Ovary (tissue), 3 donors: ENCODE data around the gene CD40.

Source experiments
- EP300 ChIP-seq: sonication (generic); formaldehyde crosslinking; IDR thresholded peaks from one replicate; pipeline ENCODE4 v1.6.1; 2017; ENCODE audit warnings: antibody characterized with exemption
- POLR2A ChIP-seq: fragments of 450-650 bp; IDR thresholded peaks from one replicate; pipeline ENCODE4 v1.6.1; 2017; ENCODE audit warnings: antibody characterized with exemption, mild to moderate bottlenecking, moderate library complexity
- TF ChIP-seq, protein P1 (sequence below), 3 donors: fragments of 450-650 bp in 2 of 3; fragments of 200-600 bp in 1 of 3; IDR thresholded peaks; one replicate each; pipeline versions ENCODE4 v1.5.1 to v1.8.0; 2016 to 2022; ENCODE audit warnings: antibody characterized with exemption in 3 of 3, mild to moderate bottlenecking in 1 of 3
- donor health status: DM: no; HTN: no; CAD: no.

DNA sequence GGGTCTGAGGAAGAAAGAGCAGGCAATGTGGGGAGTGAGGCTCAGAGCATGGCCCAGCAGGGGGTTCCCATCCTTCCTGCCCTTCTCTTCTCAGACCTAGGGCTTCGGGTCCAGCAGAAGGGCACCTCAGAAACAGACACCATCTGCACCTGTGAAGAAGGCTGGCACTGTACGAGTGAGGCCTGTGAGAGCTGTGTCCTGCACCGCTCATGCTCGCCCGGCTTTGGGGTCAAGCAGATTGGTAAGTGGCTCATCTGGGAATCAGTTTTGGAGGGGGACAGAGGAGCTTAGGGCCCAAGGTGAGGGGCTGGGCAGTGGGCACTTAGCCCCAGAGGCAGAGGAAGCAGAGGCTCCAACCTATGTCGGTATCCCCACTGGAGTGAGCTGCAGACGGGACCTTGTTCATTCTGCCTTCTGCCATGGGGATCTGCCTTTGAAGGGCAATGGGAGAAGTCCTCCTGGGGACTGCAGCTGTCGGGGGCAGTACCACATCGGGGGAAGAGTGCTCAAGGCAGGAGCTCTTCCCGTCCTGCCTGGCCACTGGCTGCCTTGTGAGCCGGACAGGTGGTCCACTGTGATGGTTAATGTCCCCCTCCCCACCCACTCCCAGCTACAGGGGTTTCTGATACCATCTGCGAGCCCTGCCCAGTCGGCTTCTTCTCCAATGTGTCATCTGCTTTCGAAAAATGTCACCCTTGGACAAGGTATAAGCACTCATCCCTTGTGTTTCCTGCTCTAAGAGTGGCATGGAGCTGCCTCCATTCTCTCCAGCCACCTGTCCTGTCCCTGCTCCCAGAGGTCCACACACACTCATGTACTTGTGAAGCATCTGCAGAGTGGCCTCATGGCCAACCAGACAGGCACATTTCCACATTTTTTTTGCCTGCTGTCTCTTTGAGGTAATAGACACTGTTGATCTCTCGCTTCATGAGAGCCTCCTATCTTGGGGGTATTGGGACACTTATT lies 4.7 kb downstream of the CD40 start:
- TF ChIP-seq EP300 (no peak), POLR2A (no peak)
- TF ChIP-seq, protein P1, sequence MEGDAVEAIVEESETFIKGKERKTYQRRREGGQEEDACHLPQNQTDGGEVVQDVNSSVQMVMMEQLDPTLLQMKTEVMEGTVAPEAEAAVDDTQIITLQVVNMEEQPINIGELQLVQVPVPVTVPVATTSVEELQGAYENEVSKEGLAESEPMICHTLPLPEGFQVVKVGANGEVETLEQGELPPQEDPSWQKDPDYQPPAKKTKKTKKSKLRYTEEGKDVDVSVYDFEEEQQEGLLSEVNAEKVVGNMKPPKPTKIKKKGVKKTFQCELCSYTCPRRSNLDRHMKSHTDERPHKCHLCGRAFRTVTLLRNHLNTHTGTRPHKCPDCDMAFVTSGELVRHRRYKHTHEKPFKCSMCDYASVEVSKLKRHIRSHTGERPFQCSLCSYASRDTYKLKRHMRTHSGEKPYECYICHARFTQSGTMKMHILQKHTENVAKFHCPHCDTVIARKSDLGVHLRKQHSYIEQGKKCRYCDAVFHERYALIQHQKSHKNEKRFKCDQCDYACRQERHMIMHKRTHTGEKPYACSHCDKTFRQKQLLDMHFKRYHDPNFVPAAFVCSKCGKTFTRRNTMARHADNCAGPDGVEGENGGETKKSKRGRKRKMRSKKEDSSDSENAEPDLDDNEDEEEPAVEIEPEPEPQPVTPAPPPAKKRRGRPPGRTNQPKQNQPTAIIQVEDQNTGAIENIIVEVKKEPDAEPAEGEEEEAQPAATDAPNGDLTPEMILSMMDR (IDR thresholded peaks at IDR 0.05), result no peak
